HT-29 (cell line): ENCODE data around the gene SYTL3. TPM values are rescaled to one million over a fixed set of nuclear protein-coding genes. Genes with fewer than 3 reads are reported as not detected.
"Not testable (repeated sequence)": the region's sequence is repeated elsewhere in the genome, so short reads cannot be mapped to it uniquely, and the experiment has no call there.

ENCODE experiments used
- DNase-seq: peaks from one replicate; pipeline ENCODE4 v3.0.0-alpha.2; 2015; ENCODE audit warnings: low spot score
- total RNA-seq: library from RNA; depleted of rRNA; stranded (reverse); fragments of >200 nt; shearing (Covaris generic); gene quantifications from 2 replicates; pipeline ENCODE4 v1.2.3, GENCODE V29; 2014

SYTL3 gene
- total RNA-seq, 1 experiment from 2014 or later = 0.41 TPM

- DNase-seq = no peak
Measured at GRCh38 chr6:158773581-158774449, 124.0 kb downstream of the SYTL3 start.

GRCh38 chr6:158774717-158775449 lies 125.0 kb downstream of the SYTL3 start:
- no peak for DNase-seq

GRCh38 chr6:158775832-158776231 lies 126.0 kb downstream of the SYTL3 start:
- DNase-seq = no peak

GRCh38 chr6:158776737-158777136 lies 126.9 kb downstream of the SYTL3 start:
- DNase-seq = no peak

GRCh38 chr6:158777510-158777909 lies 127.7 kb downstream of the SYTL3 start:
- no peak for DNase-seq

- no peak for DNase-seq
Measured at GRCh38 chr6:158778005-158778527, 128.2 kb downstream of the SYTL3 start.

GRCh38 chr6:158780246-158780884 lies 130.5 kb downstream of the SYTL3 start:
- no peak for DNase-seq

GRCh38 chr6:158780988-158781691 lies 131.3 kb downstream of the SYTL3 start:
- DNase-seq = peak; percentile 71

- no peak for DNase-seq
Measured at GRCh38 chr6:158781692-158782373, 132.0 kb downstream of the SYTL3 start.

- DNase-seq = no peak
Measured at GRCh38 chr6:158782432-158783166, 132.7 kb downstream of the SYTL3 start.

- DNase-seq = no peak
Measured at GRCh38 chr6:158783167-158783450, 133.3 kb downstream of the SYTL3 start.

GRCh38 chr6:158783851-158784250 lies 134.0 kb downstream of the SYTL3 start:
- DNase-seq = no peak

GRCh38 chr6:158784505-158784904 lies 134.7 kb downstream of the SYTL3 start:
- no peak for DNase-seq

- DNase-seq = no peak
Measured at GRCh38 chr6:158785036-158785435, 135.2 kb downstream of the SYTL3 start.

- DNase-seq = no peak
Measured at GRCh38 chr6:158786645-158787304, 136.9 kb downstream of the SYTL3 start.

GRCh38 chr6:158787395-158787794 lies 137.5 kb downstream of the SYTL3 start:
- DNase-seq = no peak

GRCh38 chr6:158789115-158789917 lies 139.5 kb downstream of the SYTL3 start:
- DNase-seq = no peak

- no peak for DNase-seq
Measured at GRCh38 chr6:158791274-158791855, 141.5 kb downstream of the SYTL3 start.

GRCh38 chr6:158792505-158792904 lies 142.7 kb downstream of the SYTL3 start:
- DNase-seq = not testable (repeated sequence)
